GM12878 (cell line): ENCODE measurements around the gene ARAP3. TPM values are rescaled to one million over a fixed set of nuclear protein-coding genes. Genes with fewer than 3 reads are reported as not detected.
"Not testable (repeated sequence)": the region's sequence is repeated elsewhere in the genome, so short reads cannot be mapped to it uniquely, and the experiment has no call there.

Source experiments
- ATAC-seq: fragments of 200-7000 bp; cut with Tn5 transposase; 3 replicates; pipeline ENCODE4 v1.9.1; 2020; ENCODE audit warnings: mild to moderate bottlenecking, moderate library complexity
- BruUV-seq: library from RNA; stranded (reverse); fragments of 400-500 nt; replicated peaks from 2 replicates; lab custom pipeline; 2021; lab: Mats Ljungman, UMichigan
- CTCF ChIA-PET: fragments of 300-600 bp; sonication (Branson Sonifier 250); formaldehyde crosslinking; extraction: SDS; loops from one replicate; lab custom pipeline; 2021; ENCODE audit warnings: inconsistent platforms; lab: Yijun Ruan, JAX
- POLR2A ChIA-PET: fragments of 350-600 bp; formaldehyde crosslinking; extraction: SDS; loops from one replicate; lab custom pipeline; 2021; ENCODE audit warnings: inconsistent platforms; lab: Charles Lee
- RAD21 ChIA-PET: fragments of 300-600 bp; sonication (Branson Sonifier 250); formaldehyde crosslinking; loops from one replicate; lab custom pipeline; 2023; ENCODE audit warnings: antibody characterized with exemption; ENCODE audit not compliant: unreplicated experiment; lab: Charles Lee
- SMC1A ChIA-PET: fragments of 300-600 bp; sonication (Branson Sonifier 250); formaldehyde crosslinking; loops from one replicate; lab custom pipeline; 2023; ENCODE audit not compliant: unreplicated experiment, uncharacterized antibody; lab: Charles Lee
- DNase-seq: peaks from one replicate; pipeline ENCODE4 v3.0.0-alpha.2; 2011; ENCODE audit warnings: low read depth, low spot score
- FAIRE-seq: peaks from 3 replicates; lab custom pipeline; 2011; peaks lifted over from hg19 to GRCh38; lab: Jason Lieb, UNC
- H2AFZ ChIP-seq: 2 replicates; pipeline ENCODE4 v1.6.0; 2011; ENCODE audit warnings: low read depth, low read length, control low read depth; ENCODE audit not compliant: control insufficient read depth
- H3K27ac ChIP-seq: 2 replicates; pipeline ENCODE4 v1.5.1; 2011; ENCODE audit warnings: control low read depth; ENCODE audit not compliant: control insufficient read depth, insufficient read depth
- H3K27me3 ChIP-seq, 2 experiments: replicated peaks in 1 of 2; 2 replicates each; pipeline versions ENCODE4 v1.6.0 to v1.6.1; 2011; ENCODE audit warnings: low read length in 1 of 2; ENCODE audit not compliant: control insufficient read depth in 2 of 2, insufficient read depth in 2 of 2
- H3K36me3 ChIP-seq, 2 experiments: 2 replicates each; pipeline ENCODE4 v1.5.1; 2011; ENCODE audit warnings: low read length in 1 of 2; ENCODE audit not compliant: control insufficient read depth in 2 of 2, insufficient read depth in 2 of 2
- H3K4me1 ChIP-seq: 2 replicates; pipeline ENCODE4 v1.6.1; 2011; ENCODE audit warnings: mild to moderate bottlenecking, low read length, moderate library complexity, mixed read lengths; ENCODE audit not compliant: control insufficient read depth, insufficient read depth
- H3K4me2 ChIP-seq: 2 replicates; pipeline ENCODE4 v1.6.0; 2011; ENCODE audit warnings: control low read depth; ENCODE audit not compliant: control insufficient read depth, insufficient read depth
- H3K4me3 ChIP-seq: fragments of 200-600 bp; sonication (generic); 2 replicates; pipeline ENCODE4 v1.5.1; 2016
- H3K79me2 ChIP-seq: 2 replicates; pipeline ENCODE4 v1.6.0; 2011; ENCODE audit warnings: low read length; ENCODE audit not compliant: control insufficient read depth, insufficient read depth
- H3K9ac ChIP-seq: 2 replicates; pipeline ENCODE4 v1.8.0; 2011; ENCODE audit warnings: low read length, control low read depth, mixed read lengths; ENCODE audit not compliant: control insufficient read depth, insufficient read depth
- H3K9me3 ChIP-seq: replicated peaks from 3 replicates; pipeline ENCODE4 v1.5.1; 2011; ENCODE audit warnings: mild to moderate bottlenecking, low read length; ENCODE audit not compliant: control insufficient read depth, insufficient read depth
- H4K20me1 ChIP-seq: 2 replicates; pipeline ENCODE4 v1.6.0; 2011; ENCODE audit not compliant: control insufficient read depth, insufficient read depth
- BACH1 ChIP-seq: fragments of 450-650 bp; IDR thresholded peaks from 2 replicates; pipeline ENCODE4 v1.6.1; 2017; ENCODE audit warnings: mild to moderate bottlenecking, borderline replicate concordance
- CREM ChIP-seq: IDR thresholded peaks from 2 replicates; pipeline ENCODE4 v1.6.1; 2014; ENCODE audit warnings: antibody characterized with exemption, low read depth
- EGR1 ChIP-seq, 2 experiments: IDR thresholded peaks; 1 replicate in 1 of 2; 2 replicates in 1 of 2; pipeline ENCODE4 v1.6.1; 2011 to 2012; ENCODE audit warnings: low read depth in 2 of 2, low read length in 2 of 2, borderline replicate concordance in 1 of 2, mild to moderate bottlenecking in 1 of 2, moderate library complexity in 1 of 2
- EP300 ChIP-seq, 2 experiments: fragments of 150-350 bp in 1 of 2; IDR thresholded peaks; 2 replicates each; pipeline ENCODE4 v1.6.1; 2011 to 2012; ENCODE audit warnings: low read depth in 2 of 2, low read length in 2 of 2, borderline replicate concordance in 1 of 2, improper control_type of control experiment in 1 of 2, inconsistent platforms in 1 of 2; ENCODE audit not compliant: control insufficient read depth in 1 of 2
- IKZF2 ChIP-seq, 2 experiments: fragments of 450-650 bp; IDR thresholded peaks; 2 replicates each; pipeline ENCODE4 v1.6.1; 2017; ENCODE audit warnings: mild to moderate bottlenecking in 2 of 2, moderate library complexity in 2 of 2
- RAD51 ChIP-seq: fragments of 450-650 bp; IDR thresholded peaks from 2 replicates; pipeline ENCODE4 v1.6.1; 2016; ENCODE audit warnings: moderate library complexity, mild to moderate bottlenecking, inconsistent platforms
- RB1 ChIP-seq: fragments of 450-650 bp; formaldehyde crosslinking; IDR thresholded peaks from 2 replicates; pipeline ENCODE4 v1.6.1; 2017; ENCODE audit warnings: mild to moderate bottlenecking, borderline replicate concordance
- SRF ChIP-seq, 2 experiments: IDR thresholded peaks; 2 replicates each; pipeline ENCODE4 v1.6.1; 2011; ENCODE audit warnings: low read depth in 2 of 2, low read length in 2 of 2, mild to moderate bottlenecking in 1 of 2, moderate library complexity in 1 of 2
- WGBS: methylation state at CpG from one replicate; pipeline ENCODE4 v1.1.6; 2016; ENCODE audit warnings: low lambda C conversion rate; ENCODE audit not compliant: insufficient replicate concordance, insufficient coverage; ENCODE audit errors: missing lambda C conversion rate; 5-methylcytosine and 5-hydroxymethylcytosine counted together
- in situ Hi-C: fragments of 300-500 bp; cut with MboI; formaldehyde crosslinking; loops from 9 replicates; pipeline ENCODE4 v1.14.3; 2018; ENCODE audit warnings: mixed read lengths
- intact Hi-C: fragments of 100-400 bp; cut with micrococcal nuclease; formaldehyde crosslinking; loops from one replicate; pipeline ENCODE4 v1.14.2; 2022; ENCODE audit not compliant: unreplicated experiment
- polyA plus RNA-seq, 11 experiments: library from polyadenylated mRNA; depleted of rRNA in 4 of 11; unstranded in 6 of 11; stranded (reverse) in 5 of 11; fragments of >200 nt; fragmentation: Nextera tagmentation in 4 of 11; fragmentation: Illumina TruSeq in 1 of 11; extraction: Ambion mirVana in 4 of 11; extraction: Trizol in 1 of 11; gene quantifications; 1 replicate in 1 of 11; 2 replicates in 10 of 11; pipeline versions ENCODE4 v1.2.1 to v1.2.3, GENCODE V29; 2011 to 2016; ENCODE audit warnings: inconsistent platforms in 2 of 11, missing spikeins in 2 of 11, low read depth in 1 of 11
- total RNA-seq, 4 experiments: library from RNA; depleted of rRNA in 3 of 4; stranded (reverse); fragments of >200 nt in 3 of 4; fragmentation: Illumina TruSeq in 1 of 4; extraction: Trizol in 1 of 4; gene quantifications; 2 replicates each; pipeline versions ENCODE4 v1.2.1 to v1.2.3, GENCODE V29; 2013 to 2021

The ARAP3 gene
- total and polyA plus RNA-seq, 10 of the 15 experiments (the other 5 are each of a cell fraction or from before 2014, with no cell fraction given) = 0.01 to 0.08 TPM; not detected in 8

GRCh38 chr5:141725891-141726290 lies 43.9 kb upstream of the ARAP3 start:
- SMC1A ChIA-PET = no interaction called here
- H2AFZ ChIP-seq = no peak overlapping the region
- intact Hi-C loops = no loop called here
- TF ChIP-seq RB1 (no peak), IKZF2 (IDR thresholded peaks at IDR 0.05) (no peak), RAD51 (no peak), BACH1 (no peak), EP300 (IDR thresholded peaks at IDR 0.05; ENCODE audit: borderline replicate concordance in 1 of 2, control insufficient read depth in 1 of 2, low read depth in 2 of 2, low read length in 2 of 2) (no peak), EGR1 (IDR thresholded peaks at IDR 0.05; ENCODE audit: borderline replicate concordance in 1 of 2, low read depth in 2 of 2, low read length in 2 of 2) (no peak), SRF (IDR thresholded peaks at IDR 0.05; ENCODE audit: low read depth in 2 of 2, low read length in 2 of 2) (no peak), CREM (no peak)
- TF ChIP-seq, all 136 proteins: peak for 0
- Histone ChIP-seq H3K27me3 (peaks cover 0 to 2% of the 10 kb centered on the region in 2 experiments; a peak in 2 of 4 replicates), H3K79me2 (no peaks in the 10 kb centered on the region), H3K27ac (no peak overlapping the region), H4K20me1 (no peaks in the 10 kb centered on the region), H3K4me1 (no peaks in the 10 kb centered on the region), H3K4me2 (no peak overlapping the region), H3K36me3 (no peaks in the 10 kb centered on the region), H3K9me3 (no peaks in the 10 kb centered on the region), H3K4me3 (no peak overlapping the region), H3K9ac (no peak overlapping the region)
- ChIA-PET POLR2A (no interaction called here), RAD21 (no interaction called here), CTCF (interaction anchor here (0.7 kb wide), 1 partner anchor 1795 kb away, joined by 3 read pairs; no protein-coding TSS in a partner anchor)
- no TSS peak for BruUV-seq
- in situ Hi-C loops = no loop called here
- 28% methylated on average over 3 of the region's 3 CpGs for WGBS
- ATAC-seq (no peak), FAIRE-seq (no peak), DNase-seq (no peak)

DNA sequence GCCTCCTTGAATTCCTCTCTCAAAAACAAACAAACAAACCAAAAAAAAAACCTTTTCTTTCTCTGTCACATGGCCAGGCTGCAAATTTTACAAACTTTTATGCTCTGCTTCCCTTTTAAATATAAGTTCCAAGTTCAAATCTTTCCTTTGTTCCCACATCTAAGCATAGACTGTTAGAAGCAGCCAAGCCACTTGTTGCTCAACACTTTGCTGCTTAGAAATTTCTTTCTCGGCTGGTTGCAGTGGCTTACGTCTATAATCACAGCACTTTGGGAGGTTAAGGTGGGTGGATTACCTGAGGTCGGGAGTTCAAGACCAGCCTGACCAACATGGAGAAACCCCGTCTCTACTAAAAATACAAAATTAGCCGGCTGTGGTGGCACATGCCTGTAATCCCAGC lies 43.1 kb upstream of the ARAP3 start:
- FAIRE-seq, H3K36me3 ChIP-seq, H3K27ac ChIP-seq, intact Hi-C loops, DNase-seq, H4K20me1 ChIP-seq, ATAC-seq, H3K4me1 ChIP-seq, H2AFZ ChIP-seq, H3K4me2 ChIP-seq, H3K4me3 ChIP-seq, H3K79me2 ChIP-seq, BruUV-seq, H3K27me3 ChIP-seq, H3K9me3 ChIP-seq, CTCF ChIA-PET, POLR2A ChIA-PET, in situ Hi-C loops, H3K9ac ChIP-seq, RAD21 ChIA-PET: not testable (repeated sequence)
- 47% methylated on average over 5 of the region's 5 CpGs for WGBS
- SMC1A ChIA-PET = interaction anchor here (0.6 kb wide), 1 partner anchor 281 kb away, joined by 3 read pairs; no protein-coding TSS in a partner anchor
